ENCODE results near the gene PITPNM1. TPM values are rescaled to one million over a fixed set of nuclear protein-coding genes. Genes with fewer than 3 reads are reported as not detected.

PITPNM1 gene
- total and polyA plus RNA-seq, 2 of the 13 experiments (the other 11 are each of a cell fraction or from before 2014, with no cell fraction given), result 8.2 to 8.5 TPM

- TF ChIP-seq RERE (CRISPR knock-in tag; IDR thresholded peaks at IDR 0.05; ENCODE audit: low read depth) (no peak), FOXJ3 (CRISPR knock-in tag; IDR thresholded peaks at IDR 0.05; ENCODE audit: borderline replicate concordance) (no peak), CC2D1A (CRISPR knock-in tag; IDR thresholded peaks at IDR 0.05) (0 out of 2 replicates have a peak, but pooled peaks have one; percentile 40), POGZ (CRISPR knock-in tag; IDR thresholded peaks at IDR 0.05) (no peak), WIZ (CRISPR knock-in tag; IDR thresholded peaks at IDR 0.05) (no peak), HBP1 (CRISPR knock-in tag; IDR thresholded peaks at IDR 0.05; ENCODE audit: low read depth) (no peak), CEBPZ (IDR thresholded peaks at IDR 0.05; ENCODE audit: low read length) (no peak), ZSCAN5A (CRISPR knock-in tag; IDR thresholded peaks at IDR 0.05; ENCODE audit: borderline replicate concordance) (no peak), CEBPG (CRISPR knock-in tag; IDR thresholded peaks at IDR 0.05) (peak; percentile 69), ZSCAN12 (CRISPR knock-in tag; IDR thresholded peaks at IDR 0.05) (no peak), NFE2L2 (IDR thresholded peaks at IDR 0.05; ENCODE audit: low read length) (no peak), MTA1 (CRISPR knock-in tag; IDR thresholded peaks at IDR 0.05; ENCODE audit: borderline replicate concordance) (0 out of 2 replicates have a peak, but pooled peaks have one; percentile 8), SKI (IDR thresholded peaks at IDR 0.05; ENCODE audit: partially characterized antibody) (peak; percentile 82), ATF5 (CRISPR knock-in tag; IDR thresholded peaks at IDR 0.05; ENCODE audit: low read depth) (no peak), E2F1 (CRISPR knock-in tag; IDR thresholded peaks at IDR 0.05) (no peak)
Measured at GRCh38 chr11:67463680-67464410, 41.3 kb downstream of the PITPNM1 start (continued).

Measured in HepG2 (cell line).